ENCODE results near the gene ZBTB5.
"Not testable (repeated sequence)": the region's sequence is repeated elsewhere in the genome, so short reads cannot be mapped to it uniquely, and the experiment has no call there.

ZBTB5 gene

GRCh38 chr9:37465249-37466036 is at the start of gene ZBTB5:
TSS of gene ZBTB5 (minus strand) at chr9:37465450. CDS start at chr9:37442551, 22,899 bp downstream.
- in situ Hi-C loops (cut with MboI; ENCODE audit: low sequenced_read_pairs) = no loop called here

DNA sequence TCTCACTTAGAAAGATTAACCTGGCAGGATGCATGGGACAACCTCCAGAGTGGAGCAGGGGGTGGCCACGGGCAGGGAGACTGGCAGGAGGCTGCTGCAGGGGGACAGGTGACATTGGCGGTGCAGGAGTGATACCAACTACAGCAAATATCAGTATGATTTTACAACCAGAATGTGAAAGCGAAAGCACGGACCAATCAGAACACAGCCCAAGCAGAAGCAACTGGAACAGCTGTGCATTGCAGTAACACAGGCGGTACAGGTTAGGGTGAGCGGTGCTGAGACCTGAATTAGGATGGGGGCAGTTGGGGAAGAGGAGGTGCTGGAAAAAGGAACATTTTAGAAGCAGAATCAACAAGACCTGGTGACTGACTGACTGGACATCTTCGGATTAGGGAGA is 49.7 kb upstream of the ZBTB5 start:
- in situ Hi-C loops (cut with MboI; ENCODE audit: low sequenced_read_pairs) = no loop called here

DNA sequence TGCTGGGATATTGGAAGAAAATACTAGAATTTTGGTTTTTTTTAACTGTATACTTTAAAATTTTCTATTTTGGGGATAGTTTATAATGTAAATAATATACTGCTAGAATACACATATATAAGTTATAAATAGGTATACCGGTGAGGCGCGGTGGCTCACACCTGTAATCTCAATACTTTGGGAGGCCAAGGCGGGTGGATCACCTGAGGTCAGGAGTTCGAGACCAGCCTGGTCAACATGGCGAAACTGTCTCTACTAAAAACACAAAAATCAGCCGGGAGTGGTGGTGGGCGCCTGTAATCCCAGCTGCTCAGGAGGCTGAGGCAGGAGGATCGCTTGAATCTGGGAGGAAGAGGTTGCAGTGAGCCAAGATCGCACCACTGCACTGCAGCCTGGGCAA is 49.2 kb upstream of the ZBTB5 start:
- in situ Hi-C loops (cut with MboI; ENCODE audit: low sequenced_read_pairs) = not testable (repeated sequence)

- in situ Hi-C loops (cut with MboI; ENCODE audit: low sequenced_read_pairs) = no loop called here
Observed at GRCh38 chr9:37512437-37512836, 47.2 kb upstream of the ZBTB5 start.

- in situ Hi-C loops (cut with MboI; ENCODE audit: low sequenced_read_pairs) = no loop called here
Observed at GRCh38 chr9:37511016-37512010, 46.1 kb upstream of the ZBTB5 start.

GRCh38 chr9:37510053-37510452 is 44.8 kb upstream of the ZBTB5 start:
- in situ Hi-C loops (cut with MboI; ENCODE audit: low sequenced_read_pairs) = not testable (repeated sequence)

DNA sequence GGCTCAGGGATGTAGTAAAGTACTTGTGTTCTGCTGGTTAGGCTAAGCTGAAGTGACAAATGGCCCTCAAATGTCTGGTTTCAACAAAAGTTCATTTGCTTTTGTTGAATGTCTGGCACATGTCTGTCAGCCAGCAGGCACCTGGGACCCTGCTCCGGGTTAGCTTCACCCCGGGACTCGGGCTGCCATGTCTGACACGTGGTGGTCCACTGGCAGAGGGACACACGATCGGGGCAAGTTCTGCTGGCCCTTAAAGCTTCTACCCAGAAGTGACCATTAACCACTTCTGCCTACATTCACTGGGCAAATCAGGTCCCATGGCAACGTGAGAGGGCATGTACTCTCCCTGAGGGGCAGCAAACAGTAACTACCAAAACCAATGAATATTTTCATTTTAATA is 44.3 kb upstream of the ZBTB5 start:
- in situ Hi-C loops (cut with MboI; ENCODE audit: low sequenced_read_pairs) = no loop called here

DNA sequence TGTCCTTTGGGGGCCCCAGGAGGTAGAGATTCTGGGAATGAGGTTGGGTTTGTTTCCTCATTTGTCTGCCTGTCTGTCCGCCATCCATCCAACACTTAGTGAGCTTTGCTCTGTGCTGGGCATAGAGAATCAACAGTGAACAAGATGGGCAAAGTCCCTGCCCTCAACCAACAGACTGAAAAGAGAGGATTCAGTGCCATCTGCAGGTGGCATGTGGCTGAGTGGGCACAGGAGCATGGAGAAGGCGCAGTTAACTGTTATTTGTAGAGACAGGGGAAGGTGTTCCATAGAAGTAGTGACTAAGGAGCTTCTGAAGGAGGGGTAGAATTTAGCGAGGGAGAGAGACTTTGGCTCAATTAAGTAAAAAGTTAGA is 43.6 kb upstream of the ZBTB5 start:
- in situ Hi-C loops (cut with MboI; ENCODE audit: low sequenced_read_pairs) = no loop called here

GRCh38 chr9:37508135-37508833 is 43.0 kb upstream of the ZBTB5 start:
- in situ Hi-C loops (cut with MboI; ENCODE audit: low sequenced_read_pairs) = no loop called here

DNA sequence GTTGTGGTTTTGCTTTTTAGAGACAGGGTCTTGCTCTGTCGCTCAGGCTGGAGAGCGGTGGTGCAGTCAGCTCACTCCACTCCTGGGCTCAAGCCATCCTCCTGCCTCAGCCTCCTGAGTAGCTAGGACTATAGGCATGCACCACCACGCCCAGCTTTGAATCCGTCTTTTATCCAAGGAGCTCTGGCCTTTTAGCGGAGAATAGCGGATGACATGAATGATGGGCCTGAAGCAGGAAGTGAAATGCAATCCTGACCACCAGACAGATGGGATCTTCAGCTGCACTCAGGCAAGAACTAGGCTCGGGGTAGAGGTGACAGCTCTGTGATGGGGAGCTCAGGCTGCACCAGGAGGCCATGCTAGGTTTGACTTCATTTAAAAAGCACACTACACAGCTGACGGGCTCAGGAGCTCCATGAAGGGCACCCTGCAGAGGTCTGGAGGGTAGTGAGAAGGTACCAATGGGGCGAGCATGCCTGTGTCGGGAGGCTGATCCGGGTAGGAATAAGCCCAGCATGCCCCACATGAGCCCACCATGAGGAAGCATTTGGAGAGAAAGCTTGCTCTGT is 42.4 kb upstream of the ZBTB5 start:
- in situ Hi-C loops (cut with MboI; ENCODE audit: low sequenced_read_pairs) = no loop called here

DNA sequence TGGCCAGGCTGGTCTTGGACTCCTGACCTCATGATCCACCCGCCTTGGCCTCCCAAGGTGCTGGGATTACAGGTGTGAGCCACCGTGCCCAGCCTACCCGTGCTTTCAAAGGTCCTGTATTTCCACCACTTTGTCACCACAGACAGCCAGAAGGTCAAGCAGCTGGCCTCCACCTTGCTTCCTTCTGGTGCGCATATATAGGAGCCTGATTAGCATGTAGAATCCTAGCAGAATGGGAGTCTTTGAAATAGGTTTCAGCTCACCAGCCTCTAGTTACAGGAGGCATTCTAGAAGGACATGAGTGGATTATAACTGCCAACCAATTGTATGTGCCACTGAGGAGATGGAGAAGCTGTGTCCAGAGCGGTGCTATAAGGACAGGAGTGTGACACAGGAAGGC is 39.4 kb upstream of the ZBTB5 start:
- in situ Hi-C loops (cut with MboI; ENCODE audit: low sequenced_read_pairs) = no loop called here

DNA sequence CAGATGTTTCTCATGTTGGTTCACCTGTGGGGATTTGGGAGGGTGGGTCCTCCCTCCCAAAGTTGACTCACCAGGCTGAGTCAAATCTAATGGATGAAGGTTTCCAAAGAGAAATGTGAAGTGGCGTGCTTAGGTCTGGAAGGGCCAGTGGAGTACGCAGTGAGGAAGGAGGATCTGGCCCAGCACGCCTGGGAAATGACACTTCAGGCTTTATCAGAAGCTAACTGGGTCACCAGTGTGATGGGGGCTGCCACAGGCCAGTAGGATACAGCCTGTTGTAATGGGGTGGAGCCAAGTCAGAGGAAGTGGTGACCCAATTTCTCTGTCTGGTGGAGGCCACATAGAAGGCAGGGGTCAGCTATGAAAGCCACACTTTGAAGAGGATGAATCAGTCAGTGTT is 38.5 kb upstream of the ZBTB5 start:
- in situ Hi-C loops (cut with MboI; ENCODE audit: low sequenced_read_pairs) = no loop called here

DNA sequence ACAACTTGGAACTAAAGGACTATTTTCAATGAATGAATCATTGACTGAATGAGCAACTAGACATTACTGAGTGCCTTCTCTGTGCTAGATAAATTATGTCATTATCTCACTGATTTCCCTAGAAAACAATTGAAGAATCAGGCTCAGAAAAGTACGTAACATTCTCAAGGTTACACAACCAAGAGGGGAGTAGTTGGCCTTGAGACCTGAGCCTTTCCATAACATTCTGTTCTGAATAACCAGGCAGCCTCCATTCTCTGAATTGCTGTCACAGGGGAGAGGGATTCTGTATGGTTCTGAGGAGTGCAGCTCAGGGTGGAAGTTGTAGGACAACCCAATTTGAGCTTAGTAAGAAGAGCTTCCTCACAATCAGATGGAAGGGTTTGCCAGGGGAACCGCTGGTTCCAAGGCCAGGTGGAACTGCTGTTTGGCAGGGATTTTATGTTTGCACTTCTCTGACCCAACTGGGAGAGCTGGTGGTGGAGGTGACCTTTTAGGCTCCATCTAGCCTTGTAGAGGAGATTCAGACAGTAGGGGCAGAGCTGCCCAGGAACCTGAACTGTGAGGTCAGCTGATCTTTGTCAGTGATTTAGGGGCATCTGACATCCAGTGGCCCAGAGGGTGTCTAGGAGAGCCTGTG is 36.8 kb upstream of the ZBTB5 start:
- in situ Hi-C loops (cut with MboI; ENCODE audit: low sequenced_read_pairs) = no loop called here

GRCh38 chr9:37499297-37499696 is 34.0 kb upstream of the ZBTB5 start:
- in situ Hi-C loops (cut with MboI; ENCODE audit: low sequenced_read_pairs) = loop anchor here (25.0 kb wide), 4 partner anchors 88 to 863 kb away; partner anchors contain the start of genes FBXO10, SLC25A51, TOMM5 and TRMT10B

DNA sequence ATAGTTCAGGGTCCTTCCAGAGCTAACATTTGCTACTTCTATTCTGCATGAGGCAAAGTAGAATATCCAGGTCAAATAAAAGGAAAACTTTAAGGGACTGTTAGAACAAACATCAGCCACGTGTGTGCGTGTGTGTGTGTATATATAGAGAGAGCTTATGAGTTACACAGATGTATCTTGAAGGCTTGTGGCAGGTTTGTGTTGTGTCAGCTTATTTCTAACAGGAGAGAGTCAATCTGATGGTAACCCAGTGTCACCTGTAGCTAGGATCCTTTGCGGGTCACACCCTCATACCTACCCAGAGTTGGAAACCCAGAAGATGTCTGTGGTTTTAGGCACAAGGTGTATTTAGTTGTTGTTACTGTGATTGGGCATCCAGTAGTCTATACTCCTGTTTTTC is 33.2 kb upstream of the ZBTB5 start:
- in situ Hi-C loops (cut with MboI; ENCODE audit: low sequenced_read_pairs) = loop anchor here (25.0 kb wide), 4 partner anchors 89 to 864 kb away; partner anchors contain the start of genes FBXO10, SLC25A51, TOMM5 and TRMT10B

- in situ Hi-C loops (cut with MboI; ENCODE audit: low sequenced_read_pairs) = loop anchor here (25.0 kb wide), 4 partner anchors 90 to 865 kb away; partner anchors contain the start of genes FBXO10, SLC25A51, TOMM5 and TRMT10B
Observed at GRCh38 chr9:37497320-37497719, 32.1 kb upstream of the ZBTB5 start.

DNA sequence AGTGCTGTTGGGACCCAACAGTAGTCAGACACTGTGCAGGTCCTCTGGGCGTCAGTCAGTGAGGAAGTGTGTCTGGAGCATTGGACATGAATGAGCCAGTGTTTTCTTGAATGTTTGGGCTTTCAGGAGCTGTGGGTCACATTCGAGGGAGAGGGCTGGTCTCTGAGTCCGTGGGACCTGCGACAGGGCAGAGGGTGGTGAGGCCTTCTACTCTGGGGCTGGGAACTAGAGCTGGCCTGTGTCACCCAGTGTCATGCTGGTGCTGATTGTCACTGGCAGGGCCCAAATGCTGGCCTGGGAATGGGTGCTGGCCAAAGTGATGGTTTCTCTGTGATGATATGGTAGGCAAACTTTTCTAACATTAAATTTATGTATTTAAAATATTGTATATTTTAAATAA is 30.8 kb upstream of the ZBTB5 start:
- in situ Hi-C loops (cut with MboI; ENCODE audit: low sequenced_read_pairs) = loop anchor here (25.0 kb wide), 4 partner anchors 91 to 866 kb away; partner anchors contain the start of genes FBXO10, SLC25A51, TOMM5 and TRMT10B

DNA sequence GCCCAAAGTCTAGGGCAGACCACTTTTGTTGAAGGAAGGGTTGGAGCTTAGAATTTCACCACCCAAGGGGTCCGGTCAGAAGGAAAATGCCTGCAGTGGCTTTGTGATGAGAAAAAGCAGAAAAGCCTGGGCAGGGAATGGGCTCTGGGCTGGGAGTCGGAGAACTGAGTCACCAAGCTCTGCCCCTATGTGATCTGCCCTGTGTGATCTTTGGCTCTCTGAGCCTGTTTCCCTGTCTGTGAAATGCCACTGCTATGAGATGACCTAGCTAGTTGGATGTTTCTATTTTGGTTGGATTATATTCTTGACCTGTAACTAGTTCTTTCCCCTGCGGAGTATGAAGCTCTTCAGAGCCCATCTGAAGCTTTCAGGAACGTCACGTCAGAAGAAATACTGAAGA is 30.3 kb upstream of the ZBTB5 start:
- in situ Hi-C loops (cut with MboI; ENCODE audit: low sequenced_read_pairs) = loop anchor here (25.0 kb wide), 4 partner anchors 92 to 867 kb away; partner anchors contain the start of genes FBXO10, SLC25A51, TOMM5 and TRMT10B

DNA sequence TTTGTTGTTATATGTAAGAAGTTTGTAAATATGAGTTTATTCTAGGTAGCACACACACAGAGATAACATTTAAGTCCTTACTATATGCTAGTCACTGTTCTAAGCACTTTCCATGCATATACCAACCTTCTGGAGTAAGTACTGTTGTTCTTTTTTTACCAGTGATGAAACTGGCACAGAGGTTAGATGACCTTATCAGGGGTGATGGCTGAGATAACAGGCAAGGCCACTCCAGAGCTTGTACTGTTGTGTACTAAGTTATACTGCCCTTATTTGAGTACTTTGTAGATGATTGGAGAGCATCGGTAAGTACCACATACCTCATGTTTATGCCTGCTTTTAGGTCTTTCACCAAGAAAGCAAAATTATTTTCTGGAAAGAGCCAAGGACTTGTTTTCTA is 26.7 kb upstream of the ZBTB5 start:
- in situ Hi-C loops (cut with MboI; ENCODE audit: low sequenced_read_pairs) = loop anchor here (25.0 kb wide), 4 partner anchors 95 to 870 kb away; partner anchors contain the start of genes FBXO10, SLC25A51, TOMM5 and TRMT10B

All from HL-60/S4 treated with retinoic acid at 250 ng/mL for 4 days and 3 days (cell line).